HCT116 (cell line): ENCODE measurements around the gene RAB3B.

Experiments used
- CTCF ChIP-seq, 3 experiments: fragments of 200-600 bp in 1 of 3; sonication (generic) in 1 of 3; IDR thresholded peaks in 2 of 3; conservative IDR thresholded peaks in 1 of 3; 2 replicates each; pipeline ENCODE4 v1.5.1; 2012 to 2017; ENCODE audit warnings: low read depth in 2 of 3, low read length in 2 of 3, antibody characterized with exemption in 1 of 3, borderline replicate concordance in 1 of 3, control low read depth in 1 of 3, mild to moderate bottlenecking in 1 of 3, mixed read lengths in 1 of 3, mixed run types in 1 of 3, moderate library complexity in 1 of 3; ENCODE audit not compliant: insufficient read depth in 1 of 3
- EZH2 ChIP-seq: fragments of 200-600 bp; sonication (generic); IDR thresholded peaks from 2 replicates; pipeline ENCODE4 v1.6.1; 2017; ENCODE audit warnings: antibody characterized with exemption, mixed run types
- EZH2phosphoT487 ChIP-seq: fragments of 200-600 bp; IDR thresholded peaks from 2 replicates; pipeline ENCODE4 v1.6.1; 2018; ENCODE audit warnings: antibody characterized with exemption, borderline replicate concordance
- POLR2A ChIP-seq: IDR thresholded peaks from 2 replicates; pipeline ENCODE4 v1.7.0; 2011; ENCODE audit warnings: borderline replicate concordance; ENCODE audit not compliant: insufficient read depth, insufficient read length; ENCODE audit errors: extremely low read depth
- POLR2AphosphoS5 ChIP-seq: IDR thresholded peaks from 2 replicates; pipeline ENCODE4 v1.6.1; 2011; ENCODE audit warnings: mild to moderate bottlenecking, low read depth, low read length, moderate library complexity
- RAD21 ChIP-seq: IDR thresholded peaks from 2 replicates; pipeline ENCODE4 v1.6.1; 2012; ENCODE audit warnings: low read depth, mild to moderate bottlenecking
- REST ChIP-seq: IDR thresholded peaks from 2 replicates; pipeline ENCODE4 v1.6.1; 2012; ENCODE audit warnings: low read depth
- YY1 ChIP-seq: IDR thresholded peaks from 2 replicates; pipeline ENCODE4 v1.6.1; 2011; ENCODE audit warnings: low read length, low read depth, moderate library complexity, mild to moderate bottlenecking; ENCODE audit not compliant: insufficient replicate concordance; ENCODE audit errors: extremely low read depth
- ZFX ChIP-seq: fragments of 450-650 bp; IDR thresholded peaks from 2 replicates; pipeline ENCODE4 v1.6.1; 2017
- ZNF274 ChIP-seq: fragments of 200-500 bp; sonication (Bioruptor generic); IDR thresholded peaks from 2 replicates; pipeline ENCODE4 v1.6.1; 2014; ENCODE audit warnings: mild to moderate bottlenecking, low read depth, low read length, inconsistent platforms

- no peak for TF ChIP-seq POLR2A
- TF ChIP-seq CTCF (IDR thresholded peaks at IDR 0.05 in 2 of 3, conservative IDR thresholded peaks at IDR 0.05 in 1 of 3; ENCODE audit: borderline replicate concordance in 1 of 3, insufficient read depth in 1 of 3, low read depth in 2 of 3, low read length in 2 of 3), result no peak
- no peak for TF ChIP-seq POLR2AphosphoS5
- no peak for TF ChIP-seq ZFX
- TF ChIP-seq ZNF274, result no peak
- TF ChIP-seq EZH2, result no peak
- 0 out of 2 replicates have a peak, but pooled peaks have one; percentile 16 for TF ChIP-seq RAD21
- TF ChIP-seq YY1, result no peak
- no peak for TF ChIP-seq REST
- TF ChIP-seq EZH2phosphoT487, result no peak
Measured at GRCh38 chr1:51936531-51936930, 54.0 kb downstream of the RAB3B start.
